ENCODE data around the gene KPTN.

Gene KPTN

DNA sequence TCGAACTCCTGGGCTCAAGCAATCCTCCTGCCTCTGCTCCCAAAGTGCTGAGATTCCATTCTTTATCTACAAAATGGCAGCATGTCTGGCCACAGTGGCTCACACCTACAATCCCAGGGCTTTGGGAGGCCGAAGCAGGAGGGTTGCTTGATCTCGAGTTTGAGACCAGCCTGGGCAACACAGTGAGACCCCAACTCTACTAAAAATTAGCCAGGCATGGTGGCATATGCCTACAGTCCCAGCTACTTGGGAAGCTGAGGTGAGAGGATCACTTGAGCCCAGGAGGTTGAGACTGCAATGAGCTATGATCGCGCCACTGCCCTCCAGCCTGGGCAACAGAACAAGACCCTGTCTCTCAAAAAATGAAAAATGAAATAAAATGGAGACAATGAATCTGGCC is 24.7 kb upstream of the KPTN start:
- no peak for DNase-seq

DNA sequence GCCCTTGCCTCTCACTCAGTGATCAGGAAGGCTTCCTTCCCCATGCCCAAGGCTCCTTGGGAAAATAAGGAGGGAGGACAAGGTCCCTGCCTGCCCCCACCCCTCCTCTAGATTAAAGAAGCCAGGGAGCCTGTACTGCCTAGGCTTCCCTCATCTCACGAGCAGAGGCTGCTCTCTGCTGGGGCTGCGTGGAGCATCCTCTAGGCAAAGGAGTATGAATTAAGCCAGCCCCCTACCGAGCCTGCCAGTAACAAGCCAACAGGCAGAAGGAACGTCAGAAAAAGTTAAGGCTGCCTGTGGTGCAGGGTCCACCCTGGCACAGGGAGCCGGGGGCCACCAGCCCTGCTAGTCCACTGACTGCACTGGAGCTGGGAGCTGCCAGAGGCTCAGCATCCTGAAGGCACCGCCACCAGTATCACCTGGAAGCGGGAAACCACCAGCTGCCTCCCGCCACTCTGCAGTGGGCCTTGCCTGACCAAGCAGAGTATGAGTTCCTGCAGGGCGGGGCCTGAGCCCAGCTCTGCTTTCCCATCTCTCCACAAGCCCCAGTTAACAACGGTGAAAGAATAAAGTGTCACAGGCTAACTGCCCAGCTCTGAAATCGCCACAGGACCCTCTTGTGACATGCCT is 24.0 kb upstream of the KPTN start:
- DNase-seq = no peak

GRCh38 chr19:47507012-47507411 is 23.0 kb upstream of the KPTN start:
- no peak for DNase-seq

- DNase-seq = no peak
Observed at GRCh38 chr19:47506459-47506858, 22.4 kb upstream of the KPTN start.

DNA sequence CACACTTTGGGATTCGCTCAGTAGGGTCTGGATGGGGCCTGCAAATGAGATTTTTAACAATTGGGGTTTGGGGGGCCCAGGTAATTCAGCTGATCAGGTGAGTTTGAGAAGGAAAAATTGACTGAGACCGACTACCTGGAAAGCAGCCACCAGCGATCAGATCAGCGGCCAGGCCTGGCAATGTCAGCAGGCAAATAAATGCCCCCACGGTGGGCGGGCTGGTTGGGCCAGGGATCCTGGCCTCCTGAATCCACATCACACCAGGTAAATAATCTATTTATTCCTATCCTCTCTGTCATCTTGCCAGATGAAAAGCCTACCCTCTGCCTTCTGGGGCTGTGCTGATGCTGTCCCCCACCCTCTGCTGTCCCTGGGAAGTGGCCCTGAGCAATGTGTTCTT is 21.5 kb upstream of the KPTN start:
- DNase-seq = no peak

- no peak for DNase-seq
Observed at GRCh38 chr19:47503826-47504150, 19.8 kb upstream of the KPTN start.

- DNase-seq = no peak
Observed at GRCh38 chr19:47503130-47503825, 19.3 kb upstream of the KPTN start.

DNA sequence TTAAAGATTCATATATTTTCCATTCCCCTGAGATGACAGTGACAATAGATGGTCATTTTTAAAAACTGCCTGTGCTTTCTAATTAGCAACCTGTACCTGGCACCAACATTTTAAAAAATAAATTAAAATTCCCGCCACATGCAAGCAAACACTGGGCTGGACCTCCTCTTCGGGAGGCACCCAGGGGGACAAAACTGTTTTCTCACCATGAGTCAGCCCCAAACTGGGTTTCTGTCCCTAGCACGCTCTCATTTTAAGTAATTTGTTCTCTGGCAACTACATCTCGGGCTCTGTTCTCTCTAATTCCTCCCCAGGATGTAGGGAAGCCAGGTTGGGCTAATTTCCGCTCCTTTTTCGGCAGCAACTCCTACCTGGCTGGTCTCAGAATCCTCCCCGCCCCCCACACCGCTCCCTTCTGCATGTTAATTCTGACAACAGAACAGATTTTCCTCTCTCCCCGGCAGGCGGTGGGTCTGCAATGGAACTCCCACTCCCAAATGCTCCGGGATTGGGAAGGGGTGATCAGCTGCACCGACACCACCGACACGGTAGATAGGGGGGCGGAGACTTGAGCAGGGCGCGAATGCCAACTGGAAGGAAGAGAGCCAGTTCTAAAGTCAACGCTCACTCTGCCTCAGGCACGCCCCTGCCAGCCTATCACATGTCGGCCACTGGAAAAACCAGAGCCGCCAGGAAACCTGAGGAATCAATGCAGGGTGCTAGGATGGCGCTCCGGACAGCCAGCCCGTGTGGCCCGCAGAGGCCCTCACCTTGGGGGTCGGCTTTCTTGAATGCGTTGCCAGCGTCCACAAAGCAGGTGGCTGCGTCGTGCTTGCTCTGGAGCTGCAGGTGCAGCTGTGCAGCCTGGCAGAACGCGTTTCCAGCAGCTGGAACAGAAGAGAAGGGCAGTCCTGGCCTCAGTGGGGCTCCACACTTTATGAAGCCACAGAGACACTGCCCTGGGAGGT is 16.1 kb upstream of the KPTN start:
- DNase-seq = no peak

DNA sequence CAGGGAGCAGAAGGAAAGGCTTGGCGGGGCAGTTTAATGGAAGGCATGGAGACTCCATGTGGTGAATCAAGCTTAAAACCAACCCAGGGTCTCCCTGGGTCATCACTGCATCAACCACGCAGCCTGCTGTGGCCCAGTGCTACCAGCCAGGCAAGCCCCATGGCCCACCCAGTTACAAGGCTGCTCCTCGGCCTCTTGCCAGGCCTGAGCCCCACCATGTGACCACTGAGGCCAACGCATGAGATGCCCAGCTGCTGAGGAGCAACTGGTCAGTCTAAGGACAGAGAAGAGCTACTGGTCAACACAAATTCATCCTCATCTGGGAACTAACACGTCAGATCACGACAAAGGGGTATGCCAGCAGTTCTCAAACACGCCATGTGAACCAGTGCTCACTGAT is 15.4 kb upstream of the KPTN start:
- no peak for DNase-seq

GRCh38 chr19:47498561-47498960 is 14.5 kb upstream of the KPTN start:
- no peak for DNase-seq

DNA sequence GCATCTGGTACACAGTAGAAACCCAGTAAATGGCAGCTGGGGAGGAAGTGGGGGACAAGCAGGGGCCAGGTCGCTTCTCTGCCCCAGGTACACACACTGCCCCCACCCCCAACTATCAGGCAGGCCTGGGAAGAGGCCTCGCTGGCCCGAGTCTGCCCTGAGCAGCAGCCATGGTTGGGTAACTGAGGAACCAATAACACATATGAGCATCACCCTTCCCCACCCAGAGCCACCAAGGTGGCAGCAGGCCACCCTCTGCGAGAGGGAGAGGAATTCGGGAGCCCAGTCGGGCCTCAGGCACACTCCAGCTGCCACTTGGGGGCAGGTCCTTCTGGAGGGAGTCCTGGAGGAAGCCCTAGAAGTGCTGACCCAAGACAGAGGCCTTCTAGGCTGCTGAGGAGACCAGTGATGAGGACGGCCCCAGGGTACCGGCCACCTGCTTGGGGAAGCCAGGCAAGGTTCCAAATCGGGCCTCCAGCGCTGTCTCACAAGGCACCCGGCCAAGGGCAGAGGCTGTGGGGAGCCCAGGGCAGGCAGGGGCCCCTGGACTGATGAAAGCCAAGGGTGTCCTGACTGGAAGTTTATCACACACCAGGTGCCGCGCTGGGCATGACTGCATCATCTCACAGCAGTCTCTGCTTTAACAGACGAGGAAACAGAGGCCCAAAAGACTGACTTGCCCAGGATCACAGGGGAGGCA is 14.0 kb upstream of the KPTN start:
- no peak for DNase-seq

GRCh38 chr19:47497050-47497766 is 13.2 kb upstream of the KPTN start:
- DNase-seq = no peak

GRCh38 chr19:47495478-47496372 is 11.7 kb upstream of the KPTN start:
- DNase-seq = no peak

DNA sequence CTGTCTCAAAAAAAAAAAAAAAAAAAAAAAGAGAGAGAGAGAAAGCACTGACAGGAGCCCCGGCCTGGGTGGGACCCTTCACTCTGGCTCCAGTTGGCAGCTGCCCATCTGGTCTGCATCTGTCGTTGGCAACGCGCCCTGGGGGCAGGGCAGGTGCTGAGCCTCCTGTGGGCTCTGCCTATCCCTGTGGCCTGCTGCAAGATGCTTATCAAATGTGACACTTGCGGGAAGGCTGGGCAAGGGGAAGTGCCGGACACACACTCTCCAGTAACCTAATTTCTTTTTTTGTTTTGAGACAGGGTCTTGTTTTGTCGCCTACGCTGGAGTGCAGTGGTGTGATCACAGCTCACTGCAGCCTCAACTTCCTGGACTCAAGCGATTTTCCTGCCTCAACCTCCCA is 10.7 kb upstream of the KPTN start:
- DNase-seq = no peak

DNA sequence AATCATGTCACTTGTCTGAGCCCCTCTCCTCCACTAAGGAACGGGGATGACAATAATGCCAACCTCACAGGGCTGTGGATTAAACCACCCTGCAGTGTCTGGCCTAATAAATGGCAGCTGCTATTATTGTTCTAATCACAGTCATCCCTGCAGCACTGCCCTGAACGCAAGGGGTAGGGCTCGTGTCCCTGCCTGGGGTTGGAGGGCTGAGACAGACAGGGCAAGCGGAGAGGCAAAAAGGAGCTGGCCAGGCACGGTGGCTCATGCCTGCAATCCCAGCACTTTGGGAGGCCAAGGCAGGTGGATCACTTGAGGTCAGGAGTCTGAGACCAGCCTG is 10.2 kb upstream of the KPTN start:
- no peak for DNase-seq

- no peak for DNase-seq
Observed at GRCh38 chr19:47493378-47494210, 9.6 kb upstream of the KPTN start.

DNA sequence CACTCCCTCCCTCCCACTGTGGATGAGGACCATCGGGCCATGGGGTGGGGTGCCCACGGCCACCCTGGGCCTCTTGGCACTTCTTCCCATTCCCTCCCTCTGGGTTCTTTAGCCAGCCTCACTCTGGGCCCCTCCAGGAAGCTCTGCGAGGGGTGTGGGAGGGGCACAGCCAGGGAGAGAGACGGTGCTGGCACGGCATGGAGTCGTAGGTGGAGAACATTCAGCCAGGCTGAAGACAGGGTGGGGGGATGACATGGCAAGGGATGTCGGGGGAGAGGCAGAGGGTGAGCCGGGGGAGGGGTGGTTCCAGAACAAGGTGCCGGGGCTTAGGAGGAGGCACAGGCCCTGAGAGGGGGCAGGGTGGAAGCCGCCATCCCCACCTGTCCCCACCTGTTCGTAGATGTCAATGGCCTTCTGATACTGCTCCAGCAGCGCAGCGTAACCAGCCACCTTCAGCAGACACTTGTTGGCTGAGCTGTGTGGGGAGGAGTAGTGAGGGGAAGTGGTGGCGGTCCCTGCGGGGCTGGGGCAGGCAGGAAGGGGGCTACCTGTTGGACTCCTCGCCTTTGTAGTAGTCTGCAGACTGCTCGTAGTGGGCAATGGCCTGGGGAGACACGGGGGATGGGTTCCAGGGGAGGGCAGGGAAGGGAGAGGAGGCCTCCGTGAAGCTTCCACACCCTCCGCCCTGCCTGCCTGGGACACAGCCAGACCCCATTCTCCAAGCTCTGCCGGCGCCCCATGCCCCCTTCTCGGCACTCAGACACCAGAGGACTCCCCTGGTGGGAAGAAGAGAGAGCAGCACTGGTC is 8.8 kb upstream of the KPTN start:
- DNase-seq = no peak

DNA sequence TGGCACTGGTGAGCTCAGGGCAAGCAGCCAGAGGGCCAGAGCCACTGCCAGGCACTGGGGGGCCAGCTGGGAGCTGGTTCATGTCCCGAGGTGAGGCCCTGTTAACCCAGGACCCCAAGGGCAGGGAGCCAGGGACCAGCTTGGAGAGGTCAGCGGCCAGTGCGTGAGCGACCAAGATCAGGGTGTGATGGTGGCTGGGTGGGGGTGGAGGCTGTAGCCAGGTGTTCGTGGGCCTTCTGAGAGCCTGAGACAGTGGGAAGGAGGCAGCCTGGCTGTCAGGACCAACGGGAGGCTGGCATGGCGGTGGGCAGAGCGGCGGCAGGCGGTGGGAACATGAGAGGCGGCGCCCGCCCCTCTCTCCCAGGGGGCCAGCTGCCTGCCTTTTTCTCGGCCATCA is 8.1 kb upstream of the KPTN start:
- no peak for DNase-seq

DNA sequence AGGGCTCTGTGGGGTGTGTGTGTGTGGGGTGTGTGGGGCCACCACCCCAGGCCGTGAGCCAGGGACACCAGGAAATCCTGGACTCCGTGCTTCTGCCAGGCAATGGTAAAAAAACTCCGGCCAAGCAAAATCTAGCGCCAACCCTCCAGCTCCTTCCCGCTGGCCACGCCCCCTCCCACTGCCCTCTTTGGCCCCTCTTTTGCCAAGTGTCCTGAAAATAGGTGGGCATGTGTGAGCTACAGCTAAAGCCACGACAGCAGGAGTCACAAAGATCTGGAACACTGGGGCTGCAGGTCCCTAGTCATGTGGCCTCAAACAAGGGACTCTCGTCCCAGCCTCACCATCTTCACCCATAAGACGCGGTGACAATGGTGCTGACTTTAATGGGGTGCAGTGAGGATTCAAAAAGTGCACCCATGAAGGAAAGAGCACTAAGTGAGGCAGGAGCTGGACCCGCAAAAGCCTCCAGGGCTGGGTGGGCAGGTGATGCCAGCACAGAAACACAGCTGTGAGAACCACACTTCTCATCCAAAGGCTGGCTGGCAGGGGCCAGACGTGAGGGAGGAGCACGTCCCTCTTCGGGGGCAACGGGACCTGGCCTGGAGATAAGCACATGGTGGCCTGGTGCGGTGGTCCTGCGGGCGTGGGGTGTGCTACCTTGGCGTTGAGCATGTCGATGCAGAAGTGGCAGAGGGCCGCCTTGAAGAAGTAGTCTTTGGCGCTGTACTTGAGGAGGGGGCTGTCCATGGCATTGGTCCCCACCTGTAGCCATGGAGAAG is 7.5 kb upstream of the KPTN start:
- DNase-seq = no peak

Measured in activated naive CD4-positive, alpha-beta T cell (primary cell).